HG03442 (cell line): ENCODE results near the gene RAX2.
"Not testable (repeated sequence)": the region's sequence is repeated elsewhere in the genome, so short reads cannot be mapped to it uniquely, and the experiment has no call there.

ENCODE experiments used
- ATAC-seq: cut with Tn5 transposase; IDR thresholded peaks from one replicate; pipeline ENCODE4 v1.9.1; 2021; ENCODE audit warnings: mild to moderate bottlenecking, moderate library complexity; ENCODE audit not compliant: unreplicated experiment

Gene RAX2

DNA sequence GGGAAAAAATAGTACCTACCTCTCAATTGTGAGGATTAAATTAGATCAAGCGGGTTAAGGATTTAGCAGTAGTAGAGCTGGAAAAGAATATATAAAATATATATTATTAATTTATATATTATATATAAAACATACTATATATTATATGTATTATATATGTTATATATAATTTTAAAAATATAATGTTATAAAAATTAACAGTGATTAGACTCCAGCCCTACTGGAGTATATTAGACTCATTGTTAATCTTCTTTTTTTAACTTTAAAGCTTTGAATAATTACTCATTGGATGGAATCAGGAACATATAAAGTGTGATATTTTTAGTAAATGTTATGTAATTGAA is 9.9 kb downstream of the RAX2 start:
- ATAC-seq: no peak

- peak; percentile 45 for ATAC-seq
These were observed 10.5 kb downstream of the RAX2 start, which contains the start of gene APBA3 for GRCh38 chr19:3761382-3762129. Gene APBA3, minus strand, starts transcription at chr19:3761692. Its CDS starts 1,428 bp downstream, at chr19:3760264.

DNA sequence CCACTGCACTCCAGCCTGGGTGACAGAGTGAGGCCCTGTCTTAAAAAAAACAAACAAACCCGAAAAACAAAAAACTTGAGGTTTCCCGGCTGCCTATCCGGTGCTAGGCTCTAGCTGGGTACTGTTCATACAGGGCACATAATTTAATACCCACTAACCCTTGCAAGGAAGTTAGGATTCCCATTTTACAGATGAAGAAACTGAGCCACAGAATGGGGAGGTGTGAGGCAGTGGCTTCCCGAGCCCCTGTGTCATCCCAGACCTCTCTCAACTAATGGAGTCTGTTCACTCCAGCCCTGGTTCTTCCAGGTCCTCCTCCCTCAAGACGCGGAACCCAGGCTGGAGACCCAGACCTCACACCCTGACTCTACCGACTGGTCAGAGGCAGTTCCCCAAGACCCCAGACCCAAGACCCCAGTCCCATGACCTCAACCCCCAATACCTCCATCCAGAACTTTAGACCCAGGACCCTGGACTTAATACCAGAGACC is 11.1 kb downstream of the RAX2 start:
- ATAC-seq: no peak

GRCh38 chr19:3759482-3760254 is 12.4 kb downstream of the RAX2 start:
- no peak for ATAC-seq

DNA sequence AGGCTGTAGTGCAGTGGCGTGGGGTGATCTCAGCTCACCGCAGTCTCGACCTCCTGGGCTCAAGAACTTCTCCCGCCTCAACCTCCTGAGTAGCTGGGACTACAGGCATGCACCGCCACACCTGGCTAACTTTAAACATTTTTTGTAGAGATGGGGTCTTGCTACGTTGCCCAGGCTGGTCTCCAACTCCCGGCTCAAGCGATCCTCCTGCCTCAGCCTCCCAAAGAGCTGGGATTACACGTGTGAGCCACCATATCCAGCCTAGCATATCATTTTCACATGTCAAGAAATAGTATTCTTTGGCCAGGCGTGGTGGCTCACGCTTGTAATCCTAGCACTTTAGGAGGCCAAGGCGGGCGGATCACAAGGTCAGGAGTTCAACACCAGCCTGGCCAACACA is 13.7 kb downstream of the RAX2 start:
- ATAC-seq: not testable (repeated sequence)

GRCh38 chr19:3757705-3758104 is 14.3 kb downstream of the RAX2 start:
- ATAC-seq: not testable (repeated sequence)

DNA sequence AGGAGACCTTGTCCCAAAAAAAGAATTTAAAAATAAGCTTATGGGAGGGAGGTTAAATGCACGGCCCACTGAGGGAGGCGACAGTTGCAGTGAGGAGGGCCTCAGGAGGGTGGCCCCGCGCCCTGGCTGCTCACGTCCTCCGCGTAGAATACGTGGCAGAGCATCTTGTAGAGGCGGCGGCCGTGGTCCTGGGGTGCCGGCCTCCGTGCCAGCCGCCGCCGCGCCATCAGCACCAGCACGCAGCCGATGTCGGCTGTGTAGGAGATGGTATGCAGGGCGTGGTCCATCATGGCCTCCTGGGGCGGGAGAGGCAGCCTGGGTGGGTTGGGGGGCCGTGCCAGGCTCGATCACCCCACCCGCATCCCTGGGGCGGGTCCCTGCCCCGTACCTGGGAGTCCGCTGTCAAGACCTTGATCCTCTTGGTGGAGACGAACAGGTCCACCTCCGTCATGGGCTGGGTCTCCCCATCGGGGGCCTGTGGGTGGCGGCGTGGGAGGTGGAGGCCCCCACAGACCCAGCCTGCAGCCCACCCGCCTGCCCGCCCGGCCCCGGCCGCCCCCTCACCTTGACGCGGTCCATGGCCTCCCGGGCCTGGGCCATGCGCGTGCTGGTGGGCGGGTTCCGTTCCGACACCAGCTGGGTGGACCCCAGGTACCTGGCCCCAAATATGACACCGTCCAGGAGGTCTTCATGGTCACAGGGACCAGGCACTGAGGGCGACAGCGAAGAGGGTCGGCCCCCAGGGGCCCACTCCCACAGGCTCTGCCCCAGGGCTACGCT is 18.2 kb downstream of the RAX2 start:
- ATAC-seq: no peak

GRCh38 chr19:3752492-3752891 is 19.5 kb downstream of the RAX2 start:
- no peak for ATAC-seq

- ATAC-seq: no peak
These were observed 20.8 kb downstream of the RAX2 start for GRCh38 chr19:3751236-3751635.

- no peak for ATAC-seq
These were observed 21.8 kb downstream of the RAX2 start for GRCh38 chr19:3750211-3750610.

DNA sequence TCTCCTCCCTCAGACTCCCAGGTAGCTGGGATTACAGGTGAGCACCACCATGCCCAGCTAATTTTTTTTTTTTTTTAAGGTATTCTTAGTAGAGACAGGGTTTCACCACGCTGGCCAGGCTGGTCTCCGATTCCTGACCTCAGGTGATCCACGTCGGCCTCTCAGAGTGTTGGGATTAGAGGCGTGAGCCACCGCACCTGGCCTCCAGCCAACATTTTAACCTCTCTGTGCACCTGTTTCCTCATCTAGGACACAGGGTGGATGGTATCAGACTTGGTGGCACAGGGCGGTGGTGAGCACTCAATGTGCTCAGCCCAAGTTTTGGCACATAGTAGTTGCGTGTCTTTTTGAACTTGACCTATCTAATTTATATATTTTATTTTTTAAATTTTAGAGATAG is 23.1 kb downstream of the RAX2 start:
- no peak for ATAC-seq

DNA sequence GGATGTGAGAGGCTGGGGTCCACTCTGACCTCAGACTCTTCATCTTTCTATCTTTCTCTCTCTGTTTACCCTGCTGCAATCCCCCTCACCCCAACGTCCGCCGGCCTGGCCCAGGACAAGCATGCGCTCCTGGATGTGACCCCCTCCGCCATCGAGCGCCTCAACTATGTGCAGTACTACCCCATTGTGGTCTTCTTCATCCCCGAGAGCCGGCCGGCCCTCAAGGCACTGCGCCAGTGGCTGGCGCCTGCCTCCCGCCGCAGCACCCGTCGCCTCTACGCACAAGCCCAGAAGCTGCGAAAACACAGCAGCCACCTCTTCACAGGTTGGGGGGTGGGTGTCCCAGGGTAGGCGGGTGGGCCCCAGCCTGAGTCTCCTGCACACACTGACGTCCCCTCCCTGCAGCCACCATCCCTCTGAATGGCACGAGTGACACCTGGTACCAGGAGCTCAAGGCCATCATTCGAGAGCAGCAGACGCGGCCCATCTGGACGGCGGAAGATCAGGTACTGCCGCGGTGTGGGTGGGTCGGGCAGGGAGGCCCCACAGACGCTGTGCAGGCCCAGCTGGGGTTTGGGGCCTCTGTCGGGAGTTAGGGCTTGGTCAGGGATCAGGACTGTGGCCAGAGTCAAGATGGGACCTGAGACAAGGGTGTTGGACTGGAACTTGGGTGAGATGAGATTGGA is 25.5 kb downstream of the RAX2 start:
- ATAC-seq: no peak

- no peak for ATAC-seq
These were observed 26.5 kb downstream of the RAX2 start for GRCh38 chr19:3745363-3746045.

DNA sequence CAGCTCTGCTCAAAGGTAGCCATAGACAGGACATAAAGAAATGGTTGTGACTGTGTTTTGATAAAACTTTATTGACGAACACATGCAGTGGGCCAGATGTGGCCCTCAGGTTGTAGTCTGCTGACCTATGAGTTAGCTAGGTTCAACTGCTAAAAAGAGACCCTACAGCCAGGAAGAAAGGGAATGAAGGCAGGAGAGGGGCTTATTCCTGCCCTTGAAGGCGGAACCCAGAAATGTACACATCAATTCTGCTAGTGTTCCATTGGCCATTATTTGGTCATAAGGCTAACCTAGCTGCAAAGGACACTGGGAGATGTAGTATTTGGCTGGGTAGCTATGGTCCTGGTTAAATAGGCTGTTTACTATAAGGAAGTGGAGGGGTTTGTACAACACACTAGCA is 28.5 kb downstream of the RAX2 start:
- ATAC-seq: no peak

- no peak for ATAC-seq
These were observed 31.6 kb downstream of the RAX2 start for GRCh38 chr19:3740431-3740830.

- ATAC-seq: no peak
These were observed 33.4 kb downstream of the RAX2 start for GRCh38 chr19:3738477-3739220.

- ATAC-seq: no peak
These were observed 34.4 kb downstream of the RAX2 start for GRCh38 chr19:3737487-3738205.

DNA sequence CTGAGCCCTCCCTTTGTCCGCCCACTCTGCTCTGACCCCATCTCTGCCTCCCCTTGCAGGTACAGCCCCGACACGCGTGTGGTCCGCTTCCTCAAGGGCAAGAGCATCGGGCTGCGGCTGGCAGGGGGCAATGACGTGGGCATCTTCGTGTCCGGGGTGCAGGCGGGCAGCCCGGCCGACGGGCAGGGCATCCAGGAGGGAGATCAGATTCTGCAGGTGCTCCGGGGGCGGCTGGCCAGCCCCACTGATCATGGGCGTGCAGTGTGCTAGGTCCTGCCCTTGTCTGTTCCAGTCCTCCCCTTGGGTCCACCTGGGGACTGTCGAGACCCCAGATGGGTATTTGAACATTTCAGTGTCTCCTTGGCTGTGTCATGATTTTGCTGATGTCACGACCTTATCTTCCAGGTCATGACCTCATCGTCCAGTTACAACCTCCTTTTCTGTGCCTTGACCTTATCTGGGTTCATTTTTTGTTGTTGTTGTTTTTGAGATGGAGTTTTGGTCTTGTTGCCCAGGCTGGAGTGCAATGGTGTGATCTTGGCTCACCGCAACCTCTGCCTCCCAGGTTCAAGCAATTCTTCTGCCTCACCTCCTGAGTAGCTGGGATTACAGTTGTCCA is 35.8 kb downstream of the RAX2 start:
- no peak for ATAC-seq

- ATAC-seq: no peak
These were observed 37.8 kb downstream of the RAX2 start for GRCh38 chr19:3734310-3734600.
